ENCODE results near the gene CAPZA3. TPM values are rescaled to one million over a fixed set of nuclear protein-coding genes. Genes with fewer than 3 reads are reported as not detected.

Gene CAPZA3
- total and polyA plus RNA-seq, 10 of the 15 experiments (the other 5 are each of a cell fraction or from before 2014, with no cell fraction given), result not detected

- H3K27me3 ChIP-seq (replicated peaks in 1 of 2; ENCODE audit: control insufficient read depth in 2 of 2, insufficient read depth in 2 of 2, low read length in 1 of 2), result no peaks in the 10 kb centered on the region
- FAIRE-seq (no peak), DNase-seq (ENCODE audit: low read depth, low spot score) (no peak), ATAC-seq (no peak)
- ChIA-PET CTCF (no interaction called here), SMC1A (ENCODE audit: uncharacterized antibody, unreplicated experiment) (no interaction called here), RAD21 (ENCODE audit: unreplicated experiment) (no interaction called here), POLR2A (no interaction called here)
- intact Hi-C loops (cut with micrococcal nuclease; ENCODE audit: unreplicated experiment), result no loop called here
- in situ Hi-C loops (cut with MboI), result no loop called here
- no peak overlapping the region for H3K27ac ChIP-seq (ENCODE audit: control insufficient read depth, insufficient read depth)
- H3K4me1 ChIP-seq (ENCODE audit: control insufficient read depth, insufficient read depth, low read length), result no peaks in the 10 kb centered on the region
- H3K9me3 ChIP-seq (replicated peaks; ENCODE audit: control insufficient read depth, insufficient read depth, low read length), result no peaks in the 10 kb centered on the region
- no peaks in the 10 kb centered on the region for H3K79me2 ChIP-seq (ENCODE audit: control insufficient read depth, insufficient read depth, low read length)
- H3K9ac ChIP-seq (ENCODE audit: control insufficient read depth, insufficient read depth, low read length), result no peak overlapping the region
- TF ChIP-seq RELA (IDR thresholded peaks at IDR 0.05; ENCODE audit: borderline replicate concordance, partially characterized antibody), result no peak
- no peak for TF ChIP-seq NR2C1 (IDR thresholded peaks at IDR 0.05)
- TF ChIP-seq ASH2L (IDR thresholded peaks at IDR 0.05; ENCODE audit: borderline replicate concordance, low read depth), result no peak
- no peak for TF ChIP-seq RBBP5 (conservative IDR thresholded peaks at IDR 0.05)
- no peak for TF ChIP-seq PAX8 (IDR thresholded peaks at IDR 0.05)
- TF ChIP-seq CBX3 (IDR thresholded peaks at IDR 0.05; ENCODE audit: borderline replicate concordance, low read depth), result no peak
- TF ChIP-seq ATF7 (IDR thresholded peaks at IDR 0.05; ENCODE audit: low read depth), result no peak
- TF ChIP-seq, protein P1, sequence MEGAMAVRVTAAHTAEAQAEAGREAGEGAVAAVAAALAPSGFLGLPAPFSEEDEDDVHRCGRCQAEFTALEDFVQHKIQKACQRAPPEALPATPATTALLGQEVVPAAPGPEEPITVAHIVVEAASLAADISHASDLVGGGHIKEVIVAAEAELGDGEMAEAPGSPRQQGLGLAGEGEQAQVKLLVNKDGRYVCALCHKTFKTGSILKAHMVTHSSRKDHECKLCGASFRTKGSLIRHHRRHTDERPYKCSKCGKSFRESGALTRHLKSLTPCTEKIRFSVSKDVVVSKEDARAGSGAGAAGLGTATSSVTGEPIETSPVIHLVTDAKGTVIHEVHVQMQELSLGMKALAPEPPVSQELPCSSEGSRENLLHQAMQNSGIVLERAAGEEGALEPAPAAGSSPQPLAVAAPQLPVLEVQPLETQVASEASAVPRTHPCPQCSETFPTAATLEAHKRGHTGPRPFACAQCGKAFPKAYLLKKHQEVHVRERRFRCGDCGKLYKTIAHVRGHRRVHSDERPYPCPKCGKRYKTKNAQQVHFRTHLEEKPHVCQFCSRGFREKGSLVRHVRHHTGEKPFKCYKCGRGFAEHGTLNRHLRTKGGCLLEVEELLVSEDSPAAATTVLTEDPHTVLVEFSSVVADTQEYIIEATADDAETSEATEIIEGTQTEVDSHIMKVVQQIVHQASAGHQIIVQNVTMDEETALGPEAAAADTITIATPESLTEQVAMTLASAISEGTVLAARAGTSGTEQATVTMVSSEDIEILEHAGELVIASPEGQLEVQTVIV (IDR thresholded peaks at IDR 0.05; ENCODE audit: borderline replicate concordance, partially characterized antibody), result no peak
- no peak for TF ChIP-seq E2F4 (IDR thresholded peaks at IDR 0.05; ENCODE audit: low read depth, low read length)
- no peak for TF ChIP-seq SREBF2 (IDR thresholded peaks at IDR 0.05; ENCODE audit: low read length)
- no peak for TF ChIP-seq ZBED1 (IDR thresholded peaks at IDR 0.05; ENCODE audit: borderline replicate concordance)
- no peak for TF ChIP-seq ZSCAN29 (IDR thresholded peaks at IDR 0.05)
- TF ChIP-seq EED (IDR thresholded peaks at IDR 0.05; ENCODE audit: low read depth), result no peak
- no peak for TF ChIP-seq FOXM1 (IDR thresholded peaks at IDR 0.05; ENCODE audit: low read depth, low read length)
- TF ChIP-seq, protein P2, sequence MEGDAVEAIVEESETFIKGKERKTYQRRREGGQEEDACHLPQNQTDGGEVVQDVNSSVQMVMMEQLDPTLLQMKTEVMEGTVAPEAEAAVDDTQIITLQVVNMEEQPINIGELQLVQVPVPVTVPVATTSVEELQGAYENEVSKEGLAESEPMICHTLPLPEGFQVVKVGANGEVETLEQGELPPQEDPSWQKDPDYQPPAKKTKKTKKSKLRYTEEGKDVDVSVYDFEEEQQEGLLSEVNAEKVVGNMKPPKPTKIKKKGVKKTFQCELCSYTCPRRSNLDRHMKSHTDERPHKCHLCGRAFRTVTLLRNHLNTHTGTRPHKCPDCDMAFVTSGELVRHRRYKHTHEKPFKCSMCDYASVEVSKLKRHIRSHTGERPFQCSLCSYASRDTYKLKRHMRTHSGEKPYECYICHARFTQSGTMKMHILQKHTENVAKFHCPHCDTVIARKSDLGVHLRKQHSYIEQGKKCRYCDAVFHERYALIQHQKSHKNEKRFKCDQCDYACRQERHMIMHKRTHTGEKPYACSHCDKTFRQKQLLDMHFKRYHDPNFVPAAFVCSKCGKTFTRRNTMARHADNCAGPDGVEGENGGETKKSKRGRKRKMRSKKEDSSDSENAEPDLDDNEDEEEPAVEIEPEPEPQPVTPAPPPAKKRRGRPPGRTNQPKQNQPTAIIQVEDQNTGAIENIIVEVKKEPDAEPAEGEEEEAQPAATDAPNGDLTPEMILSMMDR (IDR thresholded peaks at IDR 0.05 in 2 of 3, conservative IDR thresholded peaks at IDR 0.05 in 1 of 3; ENCODE audit: control insufficient read depth in 2 of 3, extremely low read depth in 1 of 3, insufficient read depth in 1 of 3, low read depth in 3 of 3, low read length in 3 of 3), result no peak
- no peak for TF ChIP-seq KLF5 (IDR thresholded peaks at IDR 0.05; ENCODE audit: partially characterized antibody)
- TF ChIP-seq IKZF2 (IDR thresholded peaks at IDR 0.05), result no peak
- BruUV-seq (replicated peaks), result no TSS peak
- no peak overlapping the region for H3K4me2 ChIP-seq (ENCODE audit: control insufficient read depth, insufficient read depth)
- H3K4me3 ChIP-seq, result no peak overlapping the region
- no peak overlapping the region for H2AFZ ChIP-seq (ENCODE audit: control insufficient read depth, low read depth, low read length)
- WGBS (ENCODE audit: insufficient coverage, insufficient replicate concordance, low lambda C conversion rate, missing lambda C conversion rate), result 50% methylated on average over 1 of the region's 1 CpG
- H3K36me3 ChIP-seq (ENCODE audit: control insufficient read depth in 2 of 2, insufficient read depth in 2 of 2, low read length in 1 of 2), result no peaks in the 10 kb centered on the region
- H4K20me1 ChIP-seq (ENCODE audit: control insufficient read depth, insufficient read depth), result no peaks in the 10 kb centered on the region
These were observed 31.1 kb upstream of the CAPZA3 start for GRCh38 chr12:18706798-18707197.

Data from GM12878 (cell line).